Upper lobe of left lung (tissue), 4 donors: Measurements from ENCODE around the gene SLC6A17.

Experiments used
- CTCF ChIP-seq, 6 experiments: fragments of 450-650 bp in 4 of 6; fragments of 200-600 bp in 2 of 6; sonication (generic) in 2 of 6; IDR thresholded peaks; one replicate each; pipeline ENCODE4 v1.5.1; 2016 to 2019; ENCODE audit warnings: antibody characterized with exemption in 6 of 6
- POLR2A ChIP-seq, 4 donors: fragments of 450-650 bp; IDR thresholded peaks; one replicate each; pipeline ENCODE4 v1.5.1; 2016 to 2017; ENCODE audit warnings: antibody characterized with exemption in 4 of 4, mild to moderate bottlenecking in 2 of 4

- TF ChIP-seq CTCF (IDR thresholded peaks at IDR 0.05) (no peak), POLR2A (IDR thresholded peaks at IDR 0.05) (no peak)
Measured at GRCh38 chr1:110218739-110219138, 68.4 kb downstream of the SLC6A17 start.
